ENCODE results near the gene YKT6. TPM values are rescaled to one million over a fixed set of nuclear protein-coding genes. Genes with fewer than 3 reads are reported as not detected.

Gene YKT6
- total RNA-seq (2022) = 107 and 153 TPM in 2 replicates
- Bru-seq, nascent RNA = percentile 86 among the genes with signal in this experiment
- BruChase-seq, experiment 1, labeled RNA remaining after a 6-hour chase = percentile 95 among the genes with signal in this experiment
- percentile 92 among the genes with signal in this experiment for BruChase-seq, experiment 2, labeled RNA remaining after a 2-hour chase
- long read RNA-seq, transcript YKT6-201 (7 exons, 2,696 nt) = major isoform, 54 of 79 reads
- long read RNA-seq, partial matches to known transcripts = 4 of 79 reads
- long read RNA-seq, other reads (novel, unspliced or antisense) = 16 of 79 reads

GRCh38 chr7:44200699-44201461 lies at the start of gene YKT6:
TSS of gene YKT6 (plus strand) at chr7:44200978. CDS start at chr7:44201136, 158 bp downstream.
- POLR2A ChIA-PET = interaction anchor here (0.6 to 2.4 kb wide), 17 partner anchors 10 to 406 kb away, joined by 3 to 14 read pairs (median 4); partner anchors contain the start of genes DBNL, DDX56, NUDCD3 and OGDH

GRCh38 chr7:44151956-44152355 lies 48.8 kb upstream of the YKT6 start:
- no peaks in the 10 kb centered on the region for H3K36me3 Mint-ChIP-seq (ENCODE audit: insufficient read depth, unreplicated experiment)
- intact Hi-C loops (cut with micrococcal nuclease) = no loop called here
- DNase-seq (ENCODE audit: unreplicated experiment) = no peak
- no peaks in the 10 kb centered on the region for H3K9me3 Mint-ChIP-seq (ENCODE audit: unreplicated experiment)
- TF ChIP-seq CTCF (IDR thresholded peaks at IDR 0.05; ENCODE audit: unreplicated experiment) = no peak
- ChIA-PET POLR2A (no interaction called here), CTCF (interaction anchor here (0.5 kb wide), 1 partner anchor 26 kb away, joined by 3 read pairs; no protein-coding TSS in a partner anchor)
- no peak overlapping the region for H3K27ac Mint-ChIP-seq (ENCODE audit: low read depth, unreplicated experiment)
- H3K4me1 Mint-ChIP-seq (ENCODE audit: insufficient read depth, unreplicated experiment) = no peaks in the 10 kb centered on the region
- no peaks in the 10 kb centered on the region for H3K27me3 Mint-ChIP-seq (ENCODE audit: insufficient read depth, unreplicated experiment)
- H3K4me3 Mint-ChIP-seq (ENCODE audit: unreplicated experiment) = no peak overlapping the region
- BruUV-seq (replicated peaks) = no TSS peak

More at GRCh38 chr7:44200699-44201461, at the start of gene YKT6:
- TF ChIP-seq CTCF (IDR thresholded peaks at IDR 0.05; ENCODE audit: unreplicated experiment) = peak; percentile 46
- CTCF ChIA-PET = interaction anchor here (0.6 to 2.9 kb wide), 7 partner anchors 10 to 181 kb away, joined by 3 to 12 read pairs (median 5); no protein-coding TSS in a partner anchor
- Mint-ChIP-seq H3K9me3 (ENCODE audit: unreplicated experiment) (no peaks in the 10 kb centered on the region), H3K4me3 (ENCODE audit: unreplicated experiment) (peak within 1 kb of the TSS; percentile 78), H3K36me3 (ENCODE audit: insufficient read depth, unreplicated experiment) (peaks cover 15% of the 10 kb centered on the region), H3K4me1 (ENCODE audit: insufficient read depth, unreplicated experiment) (peaks cover 22% of the 10 kb centered on the region), H3K27me3 (ENCODE audit: insufficient read depth, unreplicated experiment) (no peaks in the 10 kb centered on the region), H3K27ac (ENCODE audit: low read depth, unreplicated experiment) (peak within 1 kb of the TSS; percentile 75)
- peak; percentile 97 for DNase-seq (ENCODE audit: unreplicated experiment)
- no TSS peak for BruUV-seq (replicated peaks)
- intact Hi-C loops (cut with micrococcal nuclease) = loop anchor here (1.0 to 5.0 kb wide), 2 partner anchors 79 to 129 kb away; partner anchors contain the start of gene POLD2

- Mint-ChIP-seq H3K4me3 (ENCODE audit: unreplicated experiment) (no peak overlapping the region), H3K4me1 (ENCODE audit: insufficient read depth, unreplicated experiment) (no peaks in the 10 kb centered on the region), H3K27ac (ENCODE audit: low read depth, unreplicated experiment) (no peak overlapping the region), H3K9me3 (ENCODE audit: unreplicated experiment) (no peaks in the 10 kb centered on the region), H3K27me3 (ENCODE audit: insufficient read depth, unreplicated experiment) (no peaks in the 10 kb centered on the region), H3K36me3 (ENCODE audit: insufficient read depth, unreplicated experiment) (no peaks in the 10 kb centered on the region)
- no peak for TF ChIP-seq CTCF (IDR thresholded peaks at IDR 0.05; ENCODE audit: unreplicated experiment)
- BruUV-seq (replicated peaks) = no TSS peak
- DNase-seq (ENCODE audit: unreplicated experiment) = no peak
- intact Hi-C loops (cut with micrococcal nuclease) = no loop called here
- ChIA-PET CTCF (interaction anchor here (0.5 kb wide), 1 partner anchor 301 kb away, joined by 3 read pairs; no protein-coding TSS in a partner anchor), POLR2A (no interaction called here)
Measured at GRCh38 chr7:44152971-44153947, 47.5 kb upstream of the YKT6 start.

Measured in MCF 10A (cell line).